ENCODE measurements around the gene KCNK2.

Gene KCNK2

DNA sequence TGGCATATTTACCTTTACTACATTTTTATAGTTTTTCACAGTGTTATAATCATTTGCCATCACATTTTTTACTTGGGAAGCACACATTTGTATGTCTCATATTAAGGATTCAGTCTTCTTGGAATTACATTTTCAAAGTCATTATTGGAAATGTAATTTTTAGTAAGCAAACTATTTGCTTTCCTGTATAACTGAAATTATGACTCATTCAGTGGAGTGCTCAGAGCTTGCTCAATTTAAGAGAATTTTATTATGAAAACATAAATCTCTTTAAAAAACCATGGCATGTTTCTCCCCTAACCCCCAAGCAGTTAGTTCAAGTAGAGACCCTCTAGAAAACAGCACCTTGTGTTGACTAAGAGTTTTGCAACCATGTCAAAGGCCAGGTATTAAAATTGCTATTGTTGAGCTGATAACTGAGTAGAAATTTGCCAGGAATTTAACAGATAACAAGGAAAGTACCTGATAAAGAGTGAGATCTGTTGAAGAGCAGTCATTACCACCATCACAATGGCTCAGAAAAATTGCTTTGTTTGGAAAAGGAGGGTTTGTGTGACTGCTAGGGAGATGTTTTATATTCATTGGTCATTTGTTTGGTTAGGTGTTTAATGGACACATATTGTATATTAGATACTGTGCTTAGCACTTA lies 105.9 kb downstream of the KCNK2 start:
- TF ChIP-seq, protein P1, sequence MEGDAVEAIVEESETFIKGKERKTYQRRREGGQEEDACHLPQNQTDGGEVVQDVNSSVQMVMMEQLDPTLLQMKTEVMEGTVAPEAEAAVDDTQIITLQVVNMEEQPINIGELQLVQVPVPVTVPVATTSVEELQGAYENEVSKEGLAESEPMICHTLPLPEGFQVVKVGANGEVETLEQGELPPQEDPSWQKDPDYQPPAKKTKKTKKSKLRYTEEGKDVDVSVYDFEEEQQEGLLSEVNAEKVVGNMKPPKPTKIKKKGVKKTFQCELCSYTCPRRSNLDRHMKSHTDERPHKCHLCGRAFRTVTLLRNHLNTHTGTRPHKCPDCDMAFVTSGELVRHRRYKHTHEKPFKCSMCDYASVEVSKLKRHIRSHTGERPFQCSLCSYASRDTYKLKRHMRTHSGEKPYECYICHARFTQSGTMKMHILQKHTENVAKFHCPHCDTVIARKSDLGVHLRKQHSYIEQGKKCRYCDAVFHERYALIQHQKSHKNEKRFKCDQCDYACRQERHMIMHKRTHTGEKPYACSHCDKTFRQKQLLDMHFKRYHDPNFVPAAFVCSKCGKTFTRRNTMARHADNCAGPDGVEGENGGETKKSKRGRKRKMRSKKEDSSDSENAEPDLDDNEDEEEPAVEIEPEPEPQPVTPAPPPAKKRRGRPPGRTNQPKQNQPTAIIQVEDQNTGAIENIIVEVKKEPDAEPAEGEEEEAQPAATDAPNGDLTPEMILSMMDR (IDR thresholded peaks at IDR 0.05; ENCODE audit: extremely low read depth, missing control alignments): no peak
- no peak for DNase-seq (ENCODE audit: low spot score)

DNA sequence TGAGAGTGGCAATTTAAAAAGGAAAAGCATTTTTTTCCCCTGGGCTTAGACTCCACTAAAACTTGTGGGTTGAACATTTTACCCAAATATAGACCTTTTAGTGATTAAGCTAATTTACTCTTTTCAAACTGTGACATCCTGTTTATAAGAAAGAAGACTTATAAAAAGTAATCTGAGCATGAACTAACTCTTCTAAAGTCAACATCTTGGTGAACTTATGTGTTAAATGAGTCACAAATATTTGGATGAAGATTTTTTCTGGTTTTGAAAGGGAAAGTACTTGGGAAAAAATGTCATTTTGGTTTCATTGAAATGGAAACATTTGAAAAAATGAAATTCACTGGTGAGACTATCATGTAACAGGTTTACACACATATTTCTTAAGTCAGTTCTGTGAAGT lies 109.8 kb downstream of the KCNK2 start:
- TF ChIP-seq, protein P1 (IDR thresholded peaks at IDR 0.05; ENCODE audit: extremely low read depth, missing control alignments): no peak
- DNase-seq (ENCODE audit: low spot score): no peak

- DNase-seq (ENCODE audit: low spot score): no peak
- TF ChIP-seq, protein P1 (IDR thresholded peaks at IDR 0.05; ENCODE audit: extremely low read depth, missing control alignments): no peak
These were observed 115.5 kb downstream of the KCNK2 start for GRCh38 chr1:215198021-215198420.

DNA sequence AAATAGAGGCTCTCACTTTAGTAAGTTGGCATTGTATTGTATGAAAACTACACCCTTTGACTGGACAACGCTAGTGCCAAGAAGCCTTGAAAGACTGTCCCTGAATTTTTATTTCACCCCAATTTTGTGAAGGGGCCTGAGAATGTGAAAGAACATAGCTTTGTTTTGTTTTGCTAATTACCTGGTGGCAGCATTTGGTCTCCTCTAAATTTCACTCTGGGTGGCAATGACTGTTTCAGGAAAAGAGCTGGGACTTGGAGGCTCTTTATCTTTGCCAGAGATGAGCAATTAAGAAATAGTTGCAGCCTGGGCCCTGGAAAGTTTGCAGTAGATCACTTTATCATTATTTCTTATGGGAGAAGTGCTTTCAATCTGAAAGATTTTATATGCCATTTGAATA lies 117.6 kb downstream of the KCNK2 start:
- TF ChIP-seq, protein P1 (IDR thresholded peaks at IDR 0.05; ENCODE audit: extremely low read depth, missing control alignments): no peak
- DNase-seq (ENCODE audit: low spot score): no peak

DNA sequence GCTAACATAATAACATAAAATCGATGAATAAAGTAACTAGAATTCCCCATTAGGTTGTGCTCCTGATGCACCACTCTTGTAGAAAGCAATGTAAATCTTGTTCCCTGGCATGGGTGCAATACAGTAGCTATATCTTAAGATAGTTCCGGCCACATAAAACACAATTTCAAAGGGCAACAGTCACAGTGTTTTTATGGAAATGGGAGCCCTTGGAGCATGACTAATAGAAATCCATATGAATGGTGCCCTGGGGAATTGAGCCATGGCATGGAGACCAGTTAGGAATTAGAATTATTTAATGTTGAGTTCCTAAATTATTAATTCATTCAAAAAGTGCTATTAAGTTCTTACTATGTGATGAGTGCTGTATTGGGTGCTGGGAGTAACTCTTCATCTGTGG lies 118.7 kb downstream of the KCNK2 start:
- no peak for DNase-seq (ENCODE audit: low spot score)
- TF ChIP-seq, protein P1 (IDR thresholded peaks at IDR 0.05; ENCODE audit: extremely low read depth, missing control alignments): no peak

- no peak for DNase-seq (ENCODE audit: low spot score)
- TF ChIP-seq, protein P1 (IDR thresholded peaks at IDR 0.05; ENCODE audit: extremely low read depth, missing control alignments): no peak
These were observed 120.3 kb downstream of the KCNK2 start for GRCh38 chr1:215202868-215203267.

DNA sequence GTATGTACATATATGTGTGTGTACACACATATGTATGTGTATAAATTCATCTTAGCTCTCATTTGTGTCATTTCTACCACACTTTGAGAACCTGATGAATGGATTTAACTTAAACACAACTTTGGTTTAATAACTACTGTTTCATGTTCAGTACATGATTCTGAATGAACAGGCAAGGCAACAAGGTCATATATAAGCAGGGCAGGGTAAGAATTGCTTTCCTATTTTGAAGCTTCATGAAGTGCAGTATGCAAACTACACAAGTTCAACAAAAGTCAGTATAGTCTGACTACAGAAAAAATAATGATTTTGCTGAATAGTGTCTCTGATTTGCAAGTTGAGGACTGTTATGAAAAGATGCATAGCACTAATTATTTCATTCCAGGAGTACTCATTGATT lies 127.6 kb downstream of the KCNK2 start:
- DNase-seq (ENCODE audit: low spot score): no peak

More for the DNA sequence above, 127.6 kb downstream of the KCNK2 start:
- TF ChIP-seq, protein P1 (IDR thresholded peaks at IDR 0.05; ENCODE audit: extremely low read depth, missing control alignments): no peak
